Inflammatory macrophage treated with lipopolysaccharide for 1 hour (primary cell): ENCODE results near the gene LCP1.
"Not testable (repeated sequence)": the region's sequence is repeated elsewhere in the genome, so short reads cannot be mapped to it uniquely, and the experiment has no call there.

Experiments used
- DNase-seq, 2 donors: peaks; one replicate each; pipeline ENCODE4 v3.0.0-alpha.2; 2020 to 2022

Gene LCP1

DNA sequence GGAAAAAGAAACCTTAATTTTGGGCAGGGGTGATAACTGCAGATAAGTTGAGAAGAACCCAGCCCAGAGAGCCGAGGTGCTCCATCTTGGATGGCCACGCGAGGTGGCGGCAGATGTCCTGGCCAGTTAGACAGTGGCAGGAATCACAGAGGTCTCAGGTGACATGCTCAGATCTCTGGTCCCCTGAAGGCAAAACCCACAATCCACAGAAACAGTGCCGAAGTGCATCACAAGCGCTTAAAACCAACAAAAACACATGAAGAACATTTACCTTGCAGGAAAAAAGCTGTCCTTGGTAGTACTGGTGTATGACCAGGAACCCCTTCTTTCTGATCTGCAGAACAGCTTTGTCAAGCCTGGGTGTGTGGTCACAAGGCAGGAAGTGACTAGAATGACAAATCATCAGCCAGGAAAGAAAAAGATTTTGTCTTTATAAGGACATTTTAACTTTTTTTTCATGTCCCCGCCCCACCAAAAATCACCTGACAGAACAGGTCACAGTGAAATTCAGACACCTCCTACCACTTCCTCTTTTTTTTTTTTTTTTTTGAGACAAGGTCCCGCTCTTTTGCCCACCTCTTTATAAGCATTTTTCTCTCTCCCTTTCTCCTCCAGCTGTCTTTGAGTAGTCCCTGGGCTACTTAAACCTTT lies at the start of gene LCP1:
TSS of gene LCP1 (minus strand) at position 338 of the 651 bp plus-strand sequence. CDS start 22,515 bp downstream, outside the sequence.
- peak; percentile 80 to 92 for DNase-seq

DNA sequence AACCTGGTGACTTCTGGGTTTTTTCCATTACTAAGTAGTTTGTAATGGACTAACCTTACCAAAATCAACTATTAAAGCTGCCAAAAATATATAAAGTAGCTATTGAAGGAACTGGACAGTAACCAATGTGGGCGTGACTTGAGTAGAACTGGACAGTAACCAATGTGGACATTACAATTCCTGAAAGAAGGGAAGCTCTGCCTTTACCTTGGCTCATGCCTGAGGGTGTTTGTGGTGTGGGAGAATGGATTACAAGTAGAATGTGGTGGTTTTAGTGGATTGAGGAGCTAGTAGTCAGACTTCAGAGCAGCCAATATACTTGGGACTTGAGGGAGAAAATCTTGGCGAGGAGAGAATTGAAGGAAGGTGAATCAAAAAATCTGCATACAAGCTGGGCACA lies 47.3 kb upstream of the LCP1 start:
- no peak for DNase-seq

GRCh38 chr13:46220234-46220633 lies 38.3 kb upstream of the LCP1 start:
- not testable (repeated sequence) for DNase-seq

DNA sequence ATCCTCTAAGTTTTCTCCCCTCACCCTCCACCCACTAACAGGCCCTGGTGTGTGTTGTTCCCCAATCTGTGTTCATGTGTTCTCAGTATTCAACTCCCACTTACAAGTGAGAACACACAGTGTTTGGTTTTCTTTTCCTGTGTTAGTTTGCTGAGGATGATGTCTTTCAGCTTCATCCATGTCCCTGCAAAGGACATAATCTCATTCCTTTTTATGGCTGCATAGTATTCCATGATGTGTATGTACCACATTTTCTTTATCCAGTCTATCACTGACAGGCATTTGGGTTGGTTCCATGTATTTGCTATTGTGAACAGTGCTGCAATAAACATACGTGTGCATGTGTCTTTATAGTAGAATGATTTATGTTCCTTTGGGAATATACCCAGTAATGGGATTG lies 32.8 kb upstream of the LCP1 start:
- not testable (repeated sequence) for DNase-seq

DNA sequence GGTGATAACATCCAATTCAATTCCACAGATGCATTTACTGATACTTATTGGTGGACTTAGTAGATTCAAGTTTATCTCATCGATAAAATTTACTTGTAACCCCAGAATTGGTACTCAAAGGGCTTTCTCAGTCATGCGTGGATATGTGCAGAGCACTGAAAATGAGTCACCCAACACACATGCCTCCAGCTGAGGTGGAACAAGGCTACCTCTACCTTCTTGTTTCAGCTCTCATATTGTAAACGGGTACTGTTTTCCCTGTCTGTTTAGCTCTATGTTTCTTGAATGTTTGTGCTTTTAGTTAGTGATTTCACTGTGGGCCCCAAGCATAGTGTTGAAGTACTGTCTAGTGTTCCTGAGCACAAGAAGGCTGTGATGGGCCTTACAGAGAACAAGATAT lies 31.3 kb upstream of the LCP1 start:
- DNase-seq: no peak

- DNase-seq: peak; percentile 70 to 80
Measured at GRCh38 chr13:46211483-46212351, 29.7 kb upstream of the LCP1 start, which contains the start of gene LRRC63. Gene LRRC63 (plus strand): TSS chr13:46211928. CDS start chr13:46213035, 1,107 bp downstream.

- DNase-seq: peak; percentile 41 to 59
Measured at GRCh38 chr13:46211116-46211482, 29.1 kb upstream of the LCP1 start.

- no peak for DNase-seq
Measured at GRCh38 chr13:46210362-46211083, 28.5 kb upstream of the LCP1 start.

DNA sequence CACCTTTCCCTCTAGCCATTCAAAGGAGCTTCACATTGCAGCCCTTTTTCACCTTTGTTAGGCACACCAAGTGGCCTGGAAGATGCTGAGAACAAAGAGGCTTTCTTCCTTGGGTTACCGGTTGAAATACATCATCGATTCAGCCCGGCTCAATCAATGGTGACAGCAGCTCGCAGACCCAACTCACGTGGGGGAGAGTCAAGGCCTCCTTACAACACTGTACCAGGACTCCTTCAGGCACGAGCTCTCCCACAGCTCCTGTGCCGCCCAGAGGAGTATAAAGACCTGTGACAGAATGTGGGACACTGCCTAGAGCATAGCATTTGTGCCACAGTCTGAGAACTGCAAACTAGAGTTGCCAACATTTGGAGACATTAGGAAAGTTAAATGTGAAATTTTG lies 25.9 kb upstream of the LCP1 start:
- DNase-seq: no peak

DNA sequence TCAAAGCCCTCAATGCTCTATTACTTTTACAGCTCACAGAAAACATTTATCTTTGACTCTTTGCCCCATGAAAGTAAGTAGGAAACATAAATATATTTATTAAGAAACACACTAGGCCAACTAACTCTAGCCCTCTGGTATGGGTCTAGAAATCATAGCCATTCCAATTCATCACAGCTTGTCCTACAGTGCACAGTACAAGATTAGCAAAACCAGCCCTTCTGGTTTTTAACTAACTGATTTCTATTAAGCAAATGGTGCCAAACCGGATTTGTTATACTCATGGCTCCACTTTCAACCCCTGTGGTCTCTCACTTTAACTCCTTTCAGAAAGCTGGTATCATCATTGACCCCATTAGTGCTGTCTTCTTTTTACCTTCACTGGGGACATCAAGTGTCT lies 24.2 kb upstream of the LCP1 start:
- no peak for DNase-seq

- peak; percentile 43 to 58 for DNase-seq
Measured at GRCh38 chr13:46202966-46203365, 21.0 kb upstream of the LCP1 start.

DNA sequence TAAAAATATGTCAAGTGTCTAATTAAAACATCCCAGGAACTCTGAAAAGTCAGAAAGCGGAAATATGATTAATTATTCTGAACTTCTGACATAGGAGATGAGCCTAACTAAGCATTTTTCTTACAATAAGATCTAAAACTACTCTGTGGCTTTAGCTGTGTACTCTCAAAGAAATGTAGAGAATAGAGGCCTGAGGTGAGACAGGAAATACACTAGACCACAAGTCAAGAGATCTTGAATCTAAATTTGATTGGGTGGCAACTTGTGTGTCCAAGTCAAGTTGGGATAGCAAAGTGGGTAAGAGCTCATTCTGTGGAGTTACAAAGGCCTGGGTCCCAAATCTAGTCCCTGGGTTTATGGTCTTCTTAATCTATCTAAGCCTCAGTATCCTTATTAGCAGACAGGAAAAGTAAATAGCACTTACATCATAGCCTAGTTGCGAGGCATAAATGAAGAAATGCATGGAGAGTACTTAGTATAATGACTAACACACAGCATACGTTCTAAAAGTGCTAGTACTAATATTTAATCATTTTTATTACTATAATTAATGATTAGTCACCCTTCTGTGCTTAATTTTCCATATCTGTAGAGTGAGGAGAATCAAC lies 20.3 kb upstream of the LCP1 start:
- peak in 1 of 2 donors; percentile 32 for DNase-seq

- no peak for DNase-seq
Measured at GRCh38 chr13:46198696-46199193, 16.8 kb upstream of the LCP1 start.

DNA sequence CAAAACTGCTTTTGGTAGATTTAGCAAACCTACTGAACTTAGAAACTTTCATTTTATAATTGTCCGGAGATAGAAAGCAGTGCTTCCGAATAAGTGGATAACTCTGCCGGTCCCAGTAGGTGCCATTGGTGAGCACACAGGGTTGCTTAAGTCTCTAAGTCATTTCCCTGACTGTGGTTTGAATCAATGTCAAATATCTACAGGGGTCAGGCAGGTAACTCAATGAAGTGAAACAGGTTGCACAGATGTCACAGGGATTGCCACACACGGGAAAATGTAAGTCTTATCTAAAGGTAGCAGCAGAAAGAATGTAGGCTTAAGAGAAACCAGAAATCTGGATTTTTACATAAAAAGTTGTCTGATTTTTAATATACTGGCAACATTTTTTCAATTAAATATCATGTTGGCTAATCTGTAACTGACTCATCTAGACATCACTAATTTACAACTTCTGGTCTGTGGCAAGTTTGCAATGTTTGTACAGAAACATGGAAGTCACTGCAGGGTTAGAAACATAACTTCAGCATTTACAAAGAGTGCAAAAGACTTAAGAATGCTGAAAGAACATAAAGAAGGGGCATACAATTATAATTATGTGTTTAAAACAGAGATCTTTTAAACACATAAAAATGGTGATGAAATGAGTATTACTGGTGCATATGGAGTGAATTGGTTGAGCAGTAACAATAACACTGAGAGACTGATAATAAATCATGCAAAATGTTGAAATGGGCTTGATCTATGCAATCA lies 15.5 kb upstream of the LCP1 start:
- DNase-seq: peak; percentile 51 to 52

DNA sequence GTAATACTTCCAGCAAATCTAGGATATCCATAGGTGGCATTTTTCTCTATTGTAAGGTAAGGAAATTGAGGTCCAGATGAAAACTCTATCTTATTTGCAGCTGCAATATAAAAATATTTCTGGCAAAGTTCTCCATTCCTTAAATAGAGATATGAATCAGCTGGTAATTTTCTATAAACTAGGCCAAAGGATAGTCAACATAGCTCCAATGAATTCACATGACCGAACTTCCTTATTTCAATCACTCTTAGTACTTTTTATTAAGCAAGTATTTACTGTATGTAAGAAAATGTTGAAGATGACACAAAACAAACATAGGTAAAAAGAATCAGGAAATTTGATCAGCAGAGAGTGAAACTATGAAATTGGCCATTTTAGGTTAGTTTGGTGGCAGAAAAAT lies 13.0 kb upstream of the LCP1 start:
- DNase-seq: peak; percentile 75 to 84

DNA sequence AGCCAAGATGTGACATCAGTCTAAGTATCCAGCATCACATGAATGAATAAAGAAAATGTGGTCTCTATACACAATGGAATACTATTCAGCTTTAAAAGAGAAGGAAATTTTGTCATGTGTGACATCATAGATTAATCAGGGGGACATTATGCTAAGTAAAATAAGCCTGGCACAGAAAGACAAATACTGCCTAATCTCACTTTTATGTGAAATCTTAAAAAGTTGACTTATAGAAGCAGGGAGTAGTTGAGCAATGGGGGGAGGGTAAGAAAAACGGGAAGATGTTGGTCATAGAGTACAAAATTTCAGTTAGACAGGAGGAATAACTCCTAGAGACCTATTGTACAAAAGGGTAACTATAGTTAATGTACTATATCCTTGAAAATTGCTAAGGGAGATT lies 10.4 kb upstream of the LCP1 start:
- DNase-seq: peak; percentile 47 to 58

- DNase-seq: no peak
Measured at GRCh38 chr13:46185634-46186033, 3.7 kb upstream of the LCP1 start.

DNA sequence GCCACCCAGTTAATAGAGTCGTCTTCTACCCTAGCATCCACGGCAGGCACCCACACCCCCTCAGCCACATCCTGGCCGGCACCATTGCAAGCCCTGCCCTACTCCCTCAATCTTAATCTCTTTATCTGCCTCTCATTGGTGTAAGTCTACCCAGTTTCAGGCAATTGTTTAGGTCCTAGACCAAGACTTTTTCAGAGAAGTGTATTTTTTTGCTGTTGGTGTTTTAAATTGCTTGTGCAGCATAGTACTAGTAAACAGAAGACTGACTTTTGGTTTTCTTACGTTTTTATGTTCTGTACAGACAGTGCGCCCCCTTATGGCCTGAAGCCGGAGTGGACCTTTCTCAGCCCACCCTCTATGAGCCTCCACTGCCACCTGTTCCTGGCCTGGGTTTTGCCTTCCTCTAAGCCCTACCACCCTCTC lies 2.3 kb upstream of the LCP1 start:
- peak; percentile 53 to 81 for DNase-seq

GRCh38 chr13:46183018-46183946 lies 1.3 kb upstream of the LCP1 start:
- DNase-seq: peak in 1 of 2 donors; percentile 69

DNA sequence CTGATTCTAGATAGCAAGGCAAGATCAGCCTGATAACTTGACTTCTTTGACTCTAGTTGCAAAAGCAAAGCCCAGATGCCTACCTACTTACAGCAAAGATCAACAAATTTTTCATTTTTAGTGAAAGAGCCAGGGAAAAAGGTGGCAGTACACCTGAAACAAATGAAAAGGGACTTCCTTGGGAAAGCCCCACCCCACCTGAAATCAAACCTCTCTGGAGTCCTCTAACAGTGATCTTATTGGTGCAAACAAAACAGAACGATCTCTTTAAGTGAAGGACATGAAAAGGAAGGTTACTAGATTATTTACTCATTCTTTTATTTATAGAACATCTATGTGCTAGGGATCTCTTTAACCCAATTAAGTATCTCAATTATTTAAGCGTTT lies 507 bp upstream of the LCP1 start:
- no peak for DNase-seq

DNA sequence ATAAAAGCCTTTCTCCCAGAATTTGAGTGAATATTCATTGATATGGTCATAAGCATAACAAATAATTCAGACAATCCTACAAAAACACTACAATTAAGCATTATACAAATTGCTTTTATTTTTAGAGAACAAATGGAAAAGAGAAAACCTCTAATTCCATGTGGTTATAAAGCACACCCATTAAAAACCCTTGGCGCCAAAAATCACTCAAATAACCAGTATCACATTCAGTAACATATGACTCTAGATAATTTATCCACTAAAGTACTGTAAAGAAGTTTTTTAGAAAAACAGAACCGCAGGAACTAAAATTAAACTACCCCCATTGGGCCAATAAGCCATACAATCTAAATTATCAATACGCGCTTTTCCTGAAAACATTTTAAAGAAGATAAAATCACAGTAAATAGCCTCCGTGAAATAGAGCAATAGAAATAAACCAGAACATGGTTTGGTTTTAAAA lies 569 bp downstream of the LCP1 start:
- DNase-seq: no peak
